Stimulated activated memory B cell treated with anti-CD40 and anti-IgM and Interleukin-4, amounts not matched to agents 10 μg/mL and 1 μg/mL and 100 μg/mL, for 72 hours (primary cell): ENCODE results near the gene PARL.

Experiments
- ATAC-seq: fragments of 150-1000 bp; cut with Tn5 transposase; 2 replicates; pipeline ENCODE4 v1.10.0; 2021
- H3K27ac Mint-ChIP-seq: one replicate; pipeline ENCODE4 v1.8.0; 2022; ENCODE audit warnings: mild to moderate bottlenecking, mixed read lengths
- H3K27me3 Mint-ChIP-seq: one replicate; pipeline ENCODE4 v1.8.0; 2022; ENCODE audit warnings: mixed read lengths
- H3K36me3 Mint-ChIP-seq: one replicate; pipeline ENCODE4 v1.8.0; 2022; ENCODE audit warnings: mixed read lengths
- H3K4me1 Mint-ChIP-seq: one replicate; pipeline ENCODE4 v1.8.0; 2022; ENCODE audit warnings: mixed read lengths
- H3K4me3 Mint-ChIP-seq: one replicate; pipeline ENCODE4 v1.8.0; 2022; ENCODE audit warnings: mild to moderate bottlenecking, moderate library complexity, mixed read lengths
- H3K9me3 Mint-ChIP-seq: one replicate; pipeline ENCODE4 v1.8.0; 2022; ENCODE audit warnings: mixed read lengths

PARL gene

GRCh38 chr3:183818706-183819624 lies 65.7 kb downstream of the PARL start:
- no peak for ATAC-seq
- peaks cover 7% of the 10 kb centered on the region for H3K4me1 Mint-ChIP-seq
- no peak overlapping the region for H3K27ac Mint-ChIP-seq
- peaks cover 38% of the 10 kb centered on the region for H3K36me3 Mint-ChIP-seq
- no peaks in the 10 kb centered on the region for H3K27me3 Mint-ChIP-seq
- H3K9me3 Mint-ChIP-seq = no peaks in the 10 kb centered on the region
- no peak overlapping the region for H3K4me3 Mint-ChIP-seq

DNA sequence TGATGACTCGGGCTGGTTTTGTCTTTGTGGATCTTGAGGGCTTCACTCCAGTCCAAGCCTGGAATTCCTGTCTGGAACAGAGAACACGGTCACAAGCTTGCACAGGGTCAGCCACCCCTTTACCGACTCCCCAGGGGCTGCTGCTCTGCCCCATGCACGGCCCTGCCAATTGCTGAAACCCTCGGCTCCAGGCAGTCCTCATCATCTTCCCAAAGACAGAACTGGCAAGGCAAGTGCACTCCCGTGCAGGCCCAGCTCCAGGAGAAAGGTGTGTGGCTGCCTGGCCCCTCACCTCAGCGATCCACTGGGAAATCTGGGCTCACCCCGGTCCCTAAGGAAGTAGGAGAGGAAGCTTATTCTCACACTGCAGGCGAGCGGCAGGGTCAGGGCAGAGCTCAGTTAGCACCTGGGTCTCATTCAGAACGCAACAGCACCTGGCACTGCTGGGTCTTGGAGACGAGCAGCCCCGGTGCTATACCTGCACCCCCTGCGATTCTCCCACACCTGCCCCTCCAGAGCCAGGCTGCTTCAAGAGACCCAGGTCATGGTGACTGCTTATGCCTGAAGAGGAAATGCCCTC lies 66.5 kb downstream of the PARL start:
- Mint-ChIP-seq H3K27me3 (no peaks in the 10 kb centered on the region), H3K9me3 (no peaks in the 10 kb centered on the region), H3K27ac (no peak overlapping the region), H3K4me3 (no peak overlapping the region), H3K4me1 (peaks cover 4% of the 10 kb centered on the region), H3K36me3 (peaks cover 38% of the 10 kb centered on the region)
- peak; percentile 9 for ATAC-seq

GRCh38 chr3:183817639-183818038 lies 67.0 kb downstream of the PARL start:
- peaks cover 4% of the 10 kb centered on the region for H3K4me1 Mint-ChIP-seq
- H3K27ac Mint-ChIP-seq = no peak overlapping the region
- no peaks in the 10 kb centered on the region for H3K27me3 Mint-ChIP-seq
- H3K36me3 Mint-ChIP-seq = peaks cover 39% of the 10 kb centered on the region
- no peak overlapping the region for H3K4me3 Mint-ChIP-seq
- no peak for ATAC-seq
- no peaks in the 10 kb centered on the region for H3K9me3 Mint-ChIP-seq

- no peak overlapping the region for H3K27ac Mint-ChIP-seq
- H3K27me3 Mint-ChIP-seq = no peaks in the 10 kb centered on the region
- no peak for ATAC-seq
- H3K9me3 Mint-ChIP-seq = no peaks in the 10 kb centered on the region
- peaks cover 40% of the 10 kb centered on the region for H3K36me3 Mint-ChIP-seq
- no peak overlapping the region for H3K4me3 Mint-ChIP-seq
- no peaks in the 10 kb centered on the region for H3K4me1 Mint-ChIP-seq
Measured at GRCh38 chr3:183816681-183817510, 67.8 kb downstream of the PARL start.

DNA sequence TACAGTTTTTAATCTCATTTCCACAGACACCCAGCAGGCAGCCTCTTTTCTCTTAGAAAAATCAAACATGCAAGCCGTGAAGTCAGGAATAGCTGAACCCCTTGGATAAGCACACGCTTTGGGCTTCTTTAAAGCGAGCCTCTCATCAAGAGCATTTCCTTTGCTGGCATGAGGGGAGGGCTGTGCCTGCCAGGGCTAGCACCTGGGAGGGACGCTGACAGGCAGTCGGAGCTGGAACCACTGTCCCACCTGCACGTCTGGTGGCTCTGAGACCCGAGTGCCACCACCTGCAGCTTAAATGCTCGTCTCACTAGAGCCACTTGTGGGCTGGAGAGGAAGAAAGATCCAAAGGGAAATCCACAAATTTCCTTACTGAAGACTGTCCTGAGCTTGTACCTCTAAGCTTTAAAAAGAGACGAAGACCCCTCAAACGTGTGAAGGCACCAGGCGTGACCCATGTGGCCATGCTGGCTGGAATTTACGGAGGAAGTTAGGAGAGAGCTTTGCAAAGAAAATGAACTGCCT lies 68.7 kb downstream of the PARL start:
- ATAC-seq = peak; percentile 14
- Mint-ChIP-seq H3K27ac (no peak overlapping the region), H3K4me1 (no peaks in the 10 kb centered on the region), H3K4me3 (no peak overlapping the region), H3K27me3 (no peaks in the 10 kb centered on the region), H3K36me3 (peaks cover 48% of the 10 kb centered on the region), H3K9me3 (no peaks in the 10 kb centered on the region)

DNA sequence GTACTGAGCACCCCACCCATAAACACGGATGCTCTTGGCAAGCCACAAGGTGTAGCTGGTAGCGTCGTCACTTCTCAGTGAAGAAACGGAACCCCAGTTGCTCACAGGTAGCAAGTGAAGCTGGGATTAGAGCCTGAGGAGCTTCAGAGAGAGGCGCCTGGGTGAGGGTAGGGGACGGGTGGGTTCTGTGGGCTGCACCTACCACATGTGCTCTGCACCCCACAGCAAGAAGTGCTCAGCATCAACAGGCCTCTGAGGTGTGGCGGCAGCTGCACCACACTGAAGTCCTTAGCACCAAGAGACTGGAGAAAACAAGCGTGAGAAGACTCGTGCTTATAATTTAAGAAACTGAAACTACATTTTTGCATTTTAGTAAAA lies 69.1 kb downstream of the PARL start:
- Mint-ChIP-seq H3K4me1 (no peaks in the 10 kb centered on the region), H3K9me3 (no peaks in the 10 kb centered on the region), H3K27me3 (no peaks in the 10 kb centered on the region), H3K27ac (no peak overlapping the region), H3K4me3 (no peak overlapping the region), H3K36me3 (peaks cover 52% of the 10 kb centered on the region)
- peak; percentile 37 for ATAC-seq

DNA sequence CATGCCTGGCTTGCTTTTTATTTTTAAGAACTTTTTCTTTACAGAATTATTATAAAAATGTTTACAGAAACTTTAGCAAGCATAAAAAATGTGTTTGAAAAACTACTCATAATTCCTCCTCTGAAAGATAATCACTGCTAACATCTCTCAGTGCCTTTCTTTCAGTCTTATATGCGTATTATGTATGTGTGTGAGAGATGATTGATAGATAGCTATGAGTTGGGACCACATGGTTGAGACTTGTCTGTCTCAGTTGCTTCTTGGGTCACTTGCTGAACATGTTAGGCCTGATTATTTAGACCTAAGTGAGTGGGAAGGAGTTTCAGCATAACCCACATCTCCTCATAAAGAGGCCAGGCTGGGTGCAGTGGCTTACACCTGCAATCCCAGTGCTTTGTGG lies 70.4 kb downstream of the PARL start:
- H3K27me3 Mint-ChIP-seq = no peaks in the 10 kb centered on the region
- H3K27ac Mint-ChIP-seq = no peak overlapping the region
- H3K36me3 Mint-ChIP-seq = peaks cover 56% of the 10 kb centered on the region
- no peak for ATAC-seq
- H3K9me3 Mint-ChIP-seq = no peaks in the 10 kb centered on the region
- no peaks in the 10 kb centered on the region for H3K4me1 Mint-ChIP-seq
- H3K4me3 Mint-ChIP-seq = no peak overlapping the region

- no peak overlapping the region for H3K4me3 Mint-ChIP-seq
- no peak for ATAC-seq
- H3K9me3 Mint-ChIP-seq = no peaks in the 10 kb centered on the region
- no peak overlapping the region for H3K27ac Mint-ChIP-seq
- H3K4me1 Mint-ChIP-seq = no peaks in the 10 kb centered on the region
- no peaks in the 10 kb centered on the region for H3K27me3 Mint-ChIP-seq
- H3K36me3 Mint-ChIP-seq = peaks cover 60% of the 10 kb centered on the region
Measured at GRCh38 chr3:183812761-183813445, 71.8 kb downstream of the PARL start.

- H3K36me3 Mint-ChIP-seq = peaks cover 63% of the 10 kb centered on the region
- no peaks in the 10 kb centered on the region for H3K4me1 Mint-ChIP-seq
- H3K9me3 Mint-ChIP-seq = no peaks in the 10 kb centered on the region
- peak overlapping the region; percentile 31 for H3K27ac Mint-ChIP-seq
- no peak for ATAC-seq
- no peaks in the 10 kb centered on the region for H3K27me3 Mint-ChIP-seq
- no peak overlapping the region for H3K4me3 Mint-ChIP-seq
Measured at GRCh38 chr3:183811638-183812037, 73.0 kb downstream of the PARL start.

- no peak for ATAC-seq
- Mint-ChIP-seq H3K4me1 (no peaks in the 10 kb centered on the region), H3K27me3 (no peaks in the 10 kb centered on the region), H3K9me3 (no peaks in the 10 kb centered on the region), H3K27ac (peak overlapping the region; percentile 31), H3K36me3 (peaks cover 60% of the 10 kb centered on the region), H3K4me3 (no peak overlapping the region)
Measured at GRCh38 chr3:183810643-183811594, 73.8 kb downstream of the PARL start.

GRCh38 chr3:183809270-183809669 lies 75.4 kb downstream of the PARL start:
- Mint-ChIP-seq H3K9me3 (no peaks in the 10 kb centered on the region), H3K36me3 (peaks cover 64% of the 10 kb centered on the region), H3K4me3 (no peak overlapping the region), H3K4me1 (no peaks in the 10 kb centered on the region), H3K27me3 (no peaks in the 10 kb centered on the region), H3K27ac (no peak overlapping the region)
- no peak for ATAC-seq

DNA sequence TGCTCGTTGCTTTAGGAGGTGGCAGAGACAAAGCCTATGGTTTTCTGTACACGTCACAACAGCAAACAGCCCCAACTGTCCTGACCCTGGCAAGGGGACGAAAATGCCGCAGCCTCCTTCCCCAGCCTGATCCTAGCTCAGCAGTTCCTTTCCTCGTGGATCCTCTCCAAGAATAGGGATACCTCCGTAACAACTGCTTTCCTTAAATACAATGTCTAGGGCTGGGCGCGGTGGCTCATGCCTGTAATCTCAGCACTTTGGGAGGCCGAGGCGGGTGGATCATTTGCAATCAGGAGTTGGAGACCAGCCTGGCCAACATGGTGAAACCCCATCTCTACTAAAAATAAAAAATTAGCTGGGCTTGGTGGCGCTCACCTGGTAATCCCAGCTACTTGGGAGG lies 76.3 kb downstream of the PARL start:
- Mint-ChIP-seq H3K27ac (no peak overlapping the region), H3K27me3 (no peaks in the 10 kb centered on the region), H3K36me3 (peaks cover 71% of the 10 kb centered on the region), H3K4me3 (no peak overlapping the region), H3K9me3 (no peaks in the 10 kb centered on the region), H3K4me1 (no peaks in the 10 kb centered on the region)
- no peak for ATAC-seq

DNA sequence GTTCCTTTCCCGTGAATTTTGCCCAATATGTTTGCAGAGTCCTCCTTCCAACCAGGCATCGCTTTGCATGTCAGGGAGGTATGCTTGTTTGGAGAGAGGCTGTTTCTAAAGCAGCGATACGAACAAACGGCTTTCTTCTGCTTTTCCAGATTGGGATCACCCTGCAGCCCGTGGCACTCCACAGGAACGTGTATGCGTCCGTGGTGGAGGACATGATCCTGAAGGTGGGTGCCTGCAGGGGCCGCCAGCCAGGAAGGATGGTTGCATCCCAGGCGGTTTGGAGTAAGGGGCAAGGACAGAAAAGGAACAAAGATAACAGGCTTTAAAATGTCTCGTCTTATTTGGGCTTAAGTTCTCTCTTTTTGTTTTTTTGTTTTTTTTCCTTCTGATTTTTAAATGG lies 76.8 kb downstream of the PARL start:
- no peak overlapping the region for H3K27ac Mint-ChIP-seq

DNA sequence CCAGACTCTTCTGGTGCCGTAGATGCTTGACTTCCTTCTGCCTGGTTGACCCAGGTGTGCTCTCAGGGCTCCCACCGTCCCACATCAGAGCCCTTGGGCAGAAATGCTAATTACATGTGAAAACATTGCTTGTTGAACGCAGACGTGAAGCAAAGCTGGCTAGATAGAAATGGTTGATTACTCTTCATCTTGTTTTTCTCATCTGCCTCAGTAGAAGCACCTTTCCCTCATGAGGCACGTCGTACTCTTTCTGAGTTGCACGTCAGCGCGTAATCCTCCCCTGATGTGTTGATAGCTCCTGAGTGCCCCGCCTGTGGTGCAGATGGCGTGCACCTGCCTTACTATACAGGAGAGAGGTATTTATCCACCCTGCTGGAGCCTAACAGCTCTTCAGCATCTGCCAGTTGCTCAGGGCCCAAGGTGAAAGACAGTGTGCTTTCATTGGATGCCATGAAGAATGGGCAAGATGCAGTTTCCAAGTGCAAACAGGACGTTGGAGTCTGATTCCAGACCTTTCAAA lies 77.4 kb downstream of the PARL start:
- Mint-ChIP-seq H3K4me3 (no peak overlapping the region), H3K36me3 (peaks cover 76% of the 10 kb centered on the region), H3K27ac (no peak overlapping the region), H3K27me3 (no peaks in the 10 kb centered on the region), H3K4me1 (no peaks in the 10 kb centered on the region), H3K9me3 (no peaks in the 10 kb centered on the region)
- no peak for ATAC-seq

More for the DNA sequence above, 76.8 kb downstream of the PARL start:
- no peaks in the 10 kb centered on the region for H3K9me3 Mint-ChIP-seq
- H3K27me3 Mint-ChIP-seq = no peaks in the 10 kb centered on the region
- no peak overlapping the region for H3K4me3 Mint-ChIP-seq
- H3K36me3 Mint-ChIP-seq = peaks cover 75% of the 10 kb centered on the region
- H3K4me1 Mint-ChIP-seq = no peaks in the 10 kb centered on the region
- ATAC-seq = no peak
